IMR-90 (cell line): ENCODE measurements around the gene PLEKHA4. TPM values are rescaled to one million over a fixed set of nuclear protein-coding genes. Genes with fewer than 3 reads are reported as not detected.

Experiments used
- ATAC-seq: fragments of 200-7000 bp; cut with Tn5 transposase; 2 replicates; pipeline ENCODE4 v1.9.1; 2020; ENCODE audit warnings: low read depth, mild to moderate bottlenecking, moderate library complexity
- BruUV-seq: library from RNA; stranded (reverse); fragments of 400-500 nt; replicated peaks from 2 replicates; lab custom pipeline; 2021; lab: Mats Ljungman, UMichigan
- CTCF ChIA-PET: fragments of 300-600 bp; formaldehyde crosslinking; extraction: SDS; loops from one replicate; lab custom pipeline; 2021; ENCODE audit warnings: antibody characterized with exemption; lab: Yijun Ruan, JAX
- POLR2A ChIA-PET: fragments of 300-600 bp; sonication (Branson Sonifier 250); formaldehyde crosslinking; loops from one replicate; lab custom pipeline; 2022; ENCODE audit warnings: antibody characterized with exemption; ENCODE audit not compliant: unreplicated experiment; lab: Charles Lee
- DNase-seq: peaks from one replicate; pipeline ENCODE4 v3.0.0; 2013
- H2AFZ ChIP-seq: replicated peaks from 2 replicates; pipeline ENCODE3; 2013; ENCODE audit warnings: low read length, mild to moderate bottlenecking; ENCODE audit not compliant: poor library complexity
- H2AK5ac ChIP-seq: 2 replicates; pipeline ENCODE4 v1.6.1; 2013; ENCODE audit warnings: low read depth, low read length, inconsistent platforms
- H2AK9ac ChIP-seq: replicated peaks from 2 replicates; pipeline ENCODE3; 2013; ENCODE audit warnings: mild to moderate bottlenecking, low read depth, low read length, moderate library complexity; ENCODE audit not compliant: poor library complexity
- H2BK120ac ChIP-seq: 2 replicates; pipeline ENCODE4 v1.6.1; 2013; ENCODE audit warnings: low read depth, low read length, inconsistent platforms
- H2BK15ac ChIP-seq: 3 replicates; pipeline ENCODE4 v1.6.1; 2013; ENCODE audit warnings: low read depth, low read length, inconsistent platforms
- H2BK20ac ChIP-seq: 2 replicates; pipeline ENCODE4 v1.6.1; 2013; ENCODE audit warnings: low read depth, mild to moderate bottlenecking, inconsistent platforms, low read length, moderate library complexity
- H2BK5ac ChIP-seq: 2 replicates; pipeline ENCODE4 v1.6.1; 2013; ENCODE audit warnings: mild to moderate bottlenecking, low read depth, low read length, inconsistent platforms; ENCODE audit not compliant: poor library complexity, severe bottlenecking
- H3K14ac ChIP-seq: replicated peaks from 2 replicates; pipeline ENCODE4 v1.6.1; 2013; ENCODE audit warnings: low read depth, low read length, inconsistent platforms
- H3K18ac ChIP-seq: 2 replicates; pipeline ENCODE4 v1.6.1; 2013; ENCODE audit warnings: low read depth, low read length, control low read depth
- H3K23ac ChIP-seq: 2 replicates; pipeline ENCODE4 v1.6.1; 2013; ENCODE audit warnings: low read depth, low read length, inconsistent platforms
- H3K27ac ChIP-seq: 2 replicates; pipeline ENCODE4 v1.5.1; 2013; ENCODE audit warnings: mild to moderate bottlenecking, control low read depth, low read length; ENCODE audit not compliant: insufficient read depth
- H3K27me3 ChIP-seq: 2 replicates; pipeline ENCODE4 v1.6.1; 2013; ENCODE audit warnings: low read length; ENCODE audit not compliant: control insufficient read depth, insufficient read depth
- H3K36me3 ChIP-seq: 2 replicates; pipeline ENCODE4 v1.6.1; 2013; ENCODE audit warnings: low read length, mixed read lengths; ENCODE audit not compliant: control insufficient read depth, insufficient read depth
- H3K4ac ChIP-seq: 2 replicates; pipeline ENCODE4 v1.6.1; 2013; ENCODE audit warnings: low read depth, low read length, inconsistent platforms
- H3K4me1 ChIP-seq: 2 replicates; pipeline ENCODE4 v1.6.1; 2013; ENCODE audit warnings: low read length, mixed read lengths; ENCODE audit not compliant: control insufficient read depth, insufficient read depth
- H3K4me2 ChIP-seq: 2 replicates; pipeline ENCODE4 v1.6.1; 2013; ENCODE audit warnings: low read depth, mild to moderate bottlenecking, control low read depth, low read length, moderate library complexity
- H3K4me3 ChIP-seq: 2 replicates; pipeline ENCODE4 v1.5.1; 2013; ENCODE audit warnings: low read depth, mild to moderate bottlenecking, control low read depth, low read length, moderate library complexity; ENCODE audit not compliant: insufficient read depth
- H3K56ac ChIP-seq: 2 replicates; pipeline ENCODE4 v1.6.1; 2013; ENCODE audit warnings: low read length, inconsistent platforms; ENCODE audit not compliant: insufficient read depth; ENCODE audit errors: extremely low read depth
- H3K79me1 ChIP-seq, 2 experiments: 2 replicates each; pipeline ENCODE4 v1.6.1; 2013; ENCODE audit warnings: low read length in 2 of 2, inconsistent platforms in 1 of 2, low read depth in 1 of 2
- H3K9ac ChIP-seq: 2 replicates; pipeline ENCODE4 v1.6.1; 2013; ENCODE audit warnings: low read depth, low read length, control low read depth
- H3K9me1 ChIP-seq: 2 replicates; pipeline ENCODE4 v1.6.1; 2013; ENCODE audit warnings: low read length, inconsistent platforms; ENCODE audit not compliant: insufficient read depth
- H3K9me3 ChIP-seq: 2 replicates; pipeline ENCODE4 v1.6.1; 2013; ENCODE audit warnings: low read length; ENCODE audit not compliant: control insufficient read depth, insufficient read depth
- H4K20me1 ChIP-seq: 2 replicates; pipeline ENCODE4 v1.6.1; 2013; ENCODE audit warnings: low read length, inconsistent platforms; ENCODE audit not compliant: insufficient read depth
- H4K5ac ChIP-seq: 2 replicates; pipeline ENCODE4 v1.6.1; 2013; ENCODE audit warnings: mild to moderate bottlenecking, low read depth, low read length, control low read depth
- H4K8ac ChIP-seq, 2 experiments: 2 replicates each; pipeline ENCODE4 v1.6.1; 2013; ENCODE audit warnings: low read depth in 2 of 2, low read length in 2 of 2, control low read depth in 1 of 2, inconsistent platforms in 1 of 2
- H4K91ac ChIP-seq: 2 replicates; pipeline ENCODE4 v1.6.1; 2013; ENCODE audit warnings: low read depth, low read length, inconsistent platforms; ENCODE audit not compliant: insufficient read depth
- CEBPB ChIP-seq: IDR thresholded peaks from 2 replicates; pipeline ENCODE4 v1.6.1; 2012; ENCODE audit warnings: low read depth, low read length, improper control_type of control experiment
- CHD1 ChIP-seq: IDR thresholded peaks from 2 replicates; pipeline ENCODE4 v1.6.1; 2012; ENCODE audit warnings: low read depth, low read length, improper control_type of control experiment
- MAFK ChIP-seq: IDR thresholded peaks from 2 replicates; pipeline ENCODE4 v1.6.1; 2012; ENCODE audit warnings: low read depth, low read length, improper control_type of control experiment
- MAZ ChIP-seq: IDR thresholded peaks from 2 replicates; pipeline ENCODE4 v1.6.1; 2012; ENCODE audit warnings: low read depth, mild to moderate bottlenecking, low read length, improper control_type of control experiment, moderate library complexity, borderline replicate concordance
- MXI1 ChIP-seq: IDR thresholded peaks from 2 replicates; pipeline ENCODE4 v1.6.1; 2012; ENCODE audit warnings: low read depth, mild to moderate bottlenecking, low read length, moderate library complexity, borderline replicate concordance
- POLR2A ChIP-seq: IDR thresholded peaks from 2 replicates; pipeline ENCODE4 v1.6.1; 2012; ENCODE audit warnings: mild to moderate bottlenecking, low read depth, low read length
- RFX5 ChIP-seq: IDR thresholded peaks from 2 replicates; pipeline ENCODE4 v1.8.0; 2012; ENCODE audit warnings: low read depth, mild to moderate bottlenecking, low read length, moderate library complexity
- WGBS, 2 experiments: methylation state at CpG; one replicate each; pipeline versions ENCODE4 v1.1.5 to v1.1.7; 2013; ENCODE audit warnings: missing lambda C conversion rate in 2 of 2; ENCODE audit not compliant: insufficient read length in 1 of 2; ENCODE audit errors: extremely low coverage in 2 of 2; 5-methylcytosine and 5-hydroxymethylcytosine counted together
- dilution Hi-C: fragments of 300-500 bp; cut with HindIII; formaldehyde crosslinking; loops from one replicate; pipeline ENCODE4 v1.14.3; 2018; ENCODE audit warnings: low sequenced_read_pairs; ENCODE audit not compliant: unreplicated experiment
- in situ Hi-C: fragments of 300-500 bp; cut with MboI; formaldehyde crosslinking; loops from 3 replicates; pipeline ENCODE4 v1.14.3; 2019; ENCODE audit warnings: low sequenced_read_pairs, inconsistent platforms, mixed read lengths
- intact Hi-C: fragments of 100-400 bp; cut with micrococcal nuclease; formaldehyde crosslinking; loops from 2 replicates; pipeline ENCODE4 v1.10.0; 2022
- polyA plus RNA-seq, 3 experiments: library from polyadenylated mRNA; depleted of rRNA; stranded (reverse); fragments of >200 nt; gene quantifications; 2 replicates each; pipeline ENCODE4 v1.2.3, GENCODE V29; 2012; ENCODE audit warnings: low replicate concordance in 1 of 3
- total RNA-seq: library from RNA; depleted of rRNA; stranded (reverse); fragments of >200 nt; gene quantifications from 2 replicates; pipeline ENCODE4 v1.2.3, GENCODE V29; 2012
- TF ChIP-seq, protein P1 (sequence below): conservative IDR thresholded peaks from 2 replicates; pipeline ENCODE4 v1.5.1; 2012; ENCODE audit warnings: mild to moderate bottlenecking, low read depth, low read length, improper control_type of control experiment

The PLEKHA4 gene
- total and polyA plus RNA-seq, 2 of the 4 experiments (the other 2 are of a cell fraction) = 4.5 to 14.4 TPM

GRCh38 chr19:48878196-48879024 lies 10.0 kb upstream of the PLEKHA4 start:
- Histone ChIP-seq H2BK5ac (no peak overlapping the region), H3K9me1 (0 out of 2 replicates have a peak, but pooled peaks cover 3% of the 10 kb centered on the region), H2AFZ (no peak overlapping the region), H2AK9ac (peak overlapping the region; percentile 61), H3K14ac (0 out of 2 replicates have a peak overlapping the region, but pooled peaks have one; percentile 4), H3K4ac (no peak overlapping the region), H2BK120ac (no peak overlapping the region), H3K27me3 (no peaks in the 10 kb centered on the region), H2AK5ac (no peak overlapping the region), H4K5ac (no peak overlapping the region), H3K79me1 (peaks cover 0 to 46% of the 10 kb centered on the region in 2 experiments; a peak in 3 of 4 replicates), H4K8ac (peak overlapping the region in 1 of 2 experiments; percentile 50; a peak in 1 of 4 replicates), H3K18ac (no peak overlapping the region), H3K9ac (no peak overlapping the region), H4K91ac (no peak overlapping the region), H3K27ac (no peak overlapping the region), H3K36me3 (peaks cover 36% of the 10 kb centered on the region), H2BK20ac (no peak overlapping the region), H3K4me2 (no peak overlapping the region), H3K4me1 (peaks cover 6% of the 10 kb centered on the region; the same call in 1 of the 2 replicates), H3K56ac (no peak overlapping the region), H4K20me1 (peaks cover 58% of the 10 kb centered on the region), H3K4me3 (no peak overlapping the region), H3K23ac (no peak overlapping the region), H3K9me3 (peaks cover 4% of the 10 kb centered on the region; the same call in 1 of the 2 replicates), H2BK15ac (no peak overlapping the region)
- ATAC-seq = no peak
- in situ Hi-C loops (no loop called here), dilution Hi-C loops (no loop called here), intact Hi-C loops (no loop called here)
- 85% methylated on average over 4 of the region's 11 CpGs; no CpG with 5 or more reads in 1 of the 2 experiments for WGBS, 2 experiments
- BruUV-seq = no TSS peak
- TF ChIP-seq POLR2A (peak; percentile 67), MAFK (no peak), CEBPB (peak; percentile 40; the same call in 1 of the 2 replicates), MAZ (no peak), MXI1 (no peak), CHD1 (no peak), RFX5 (no peak)
- TF ChIP-seq, protein P1, sequence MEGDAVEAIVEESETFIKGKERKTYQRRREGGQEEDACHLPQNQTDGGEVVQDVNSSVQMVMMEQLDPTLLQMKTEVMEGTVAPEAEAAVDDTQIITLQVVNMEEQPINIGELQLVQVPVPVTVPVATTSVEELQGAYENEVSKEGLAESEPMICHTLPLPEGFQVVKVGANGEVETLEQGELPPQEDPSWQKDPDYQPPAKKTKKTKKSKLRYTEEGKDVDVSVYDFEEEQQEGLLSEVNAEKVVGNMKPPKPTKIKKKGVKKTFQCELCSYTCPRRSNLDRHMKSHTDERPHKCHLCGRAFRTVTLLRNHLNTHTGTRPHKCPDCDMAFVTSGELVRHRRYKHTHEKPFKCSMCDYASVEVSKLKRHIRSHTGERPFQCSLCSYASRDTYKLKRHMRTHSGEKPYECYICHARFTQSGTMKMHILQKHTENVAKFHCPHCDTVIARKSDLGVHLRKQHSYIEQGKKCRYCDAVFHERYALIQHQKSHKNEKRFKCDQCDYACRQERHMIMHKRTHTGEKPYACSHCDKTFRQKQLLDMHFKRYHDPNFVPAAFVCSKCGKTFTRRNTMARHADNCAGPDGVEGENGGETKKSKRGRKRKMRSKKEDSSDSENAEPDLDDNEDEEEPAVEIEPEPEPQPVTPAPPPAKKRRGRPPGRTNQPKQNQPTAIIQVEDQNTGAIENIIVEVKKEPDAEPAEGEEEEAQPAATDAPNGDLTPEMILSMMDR = no peak
- POLR2A ChIA-PET = interaction anchor here (0.6 kb wide), 1 partner anchor 11 kb away, joined by 3 read pairs; no protein-coding TSS in a partner anchor
- peak; percentile 41 for DNase-seq
- CTCF ChIA-PET = no interaction called here
